HG02610 (cell line): ENCODE measurements around the gene GCA.

ENCODE experiments used
- ATAC-seq: cut with Tn5 transposase; IDR thresholded peaks from one replicate; pipeline ENCODE4 v1.9.1; 2021; ENCODE audit warnings: mild to moderate bottlenecking, moderate library complexity; ENCODE audit not compliant: unreplicated experiment

Gene GCA, protein sequence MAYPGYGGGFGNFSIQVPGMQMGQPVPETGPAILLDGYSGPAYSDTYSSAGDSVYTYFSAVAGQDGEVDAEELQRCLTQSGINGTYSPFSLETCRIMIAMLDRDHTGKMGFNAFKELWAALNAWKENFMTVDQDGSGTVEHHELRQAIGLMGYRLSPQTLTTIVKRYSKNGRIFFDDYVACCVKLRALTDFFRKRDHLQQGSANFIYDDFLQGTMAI

GRCh38 chr2:162343824-162344616 lies at the start of gene GCA:
Gene GCA, plus strand, starts transcription at chr2:162344132. Its CDS starts 117 bp downstream, at chr2:162344249.
- peak; percentile 99 for ATAC-seq

DNA sequence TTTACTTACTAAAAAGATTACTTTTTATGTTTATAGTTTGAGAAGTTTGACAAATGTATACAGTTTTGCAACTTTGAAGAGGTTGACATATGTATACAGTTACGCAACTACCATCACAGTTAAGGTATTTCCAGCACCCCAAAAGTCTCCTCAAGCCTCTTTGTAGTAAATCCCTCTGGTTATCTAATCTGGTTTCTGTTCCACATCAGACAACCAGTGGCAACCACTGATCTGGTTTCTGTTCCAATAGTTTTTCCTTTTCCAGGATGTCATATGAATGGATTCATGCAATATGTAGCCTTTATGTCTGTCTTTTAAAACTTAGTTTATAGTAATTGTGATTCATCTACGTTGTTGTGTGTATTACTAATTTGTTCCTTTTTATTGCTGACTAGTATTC lies 48.9 kb upstream of the GCA start:
- ATAC-seq, result no peak

GRCh38 chr2:162297925-162298552 lies 45.9 kb upstream of the GCA start:
- ATAC-seq, result peak; percentile 53

- no peak for ATAC-seq
Observed at GRCh38 chr2:162298669-162299335, 45.1 kb upstream of the GCA start.

DNA sequence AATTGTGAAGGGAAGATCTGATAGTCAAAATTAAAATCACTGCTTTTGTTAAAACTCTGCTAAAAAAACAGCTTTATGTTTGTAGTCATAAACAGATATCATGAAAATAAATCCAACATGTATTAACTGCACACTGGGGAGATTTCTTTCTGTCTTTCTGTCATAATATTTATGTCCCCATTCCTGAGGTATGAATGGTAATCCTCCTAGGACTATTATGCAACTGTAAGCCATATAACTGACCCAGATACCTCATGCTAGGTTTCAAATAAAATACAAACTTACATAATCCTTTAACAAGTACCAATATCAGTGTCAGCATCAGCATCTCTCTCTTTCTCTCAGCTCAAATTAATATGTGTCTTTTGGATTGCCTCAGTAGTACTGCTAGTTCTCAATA lies 43.7 kb upstream of the GCA start:
- ATAC-seq, result no peak

- ATAC-seq, result peak; percentile 64
Observed at GRCh38 chr2:162301151-162301804, 42.7 kb upstream of the GCA start.

- no peak for ATAC-seq
Observed at GRCh38 chr2:162301877-162302276, 42.1 kb upstream of the GCA start.

DNA sequence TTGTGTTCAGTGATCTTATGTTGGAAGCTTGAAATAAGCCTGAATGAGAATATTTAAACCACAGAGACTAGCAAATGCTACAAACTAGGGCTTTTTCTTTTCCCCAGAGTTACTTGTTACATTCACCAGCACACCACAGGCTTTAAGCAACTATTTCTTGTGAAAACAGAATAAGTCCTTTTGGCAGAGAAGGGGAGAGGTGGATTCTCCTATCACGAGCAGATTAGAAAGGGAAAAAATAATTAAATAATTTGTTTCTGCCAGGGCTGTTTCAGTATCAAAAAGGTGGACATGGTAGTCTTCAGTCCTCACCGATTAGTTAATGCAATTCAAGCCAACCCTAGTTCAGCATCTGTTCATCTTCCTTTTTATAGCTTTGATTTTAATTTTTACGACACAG lies 38.0 kb upstream of the GCA start:
- no peak for ATAC-seq

DNA sequence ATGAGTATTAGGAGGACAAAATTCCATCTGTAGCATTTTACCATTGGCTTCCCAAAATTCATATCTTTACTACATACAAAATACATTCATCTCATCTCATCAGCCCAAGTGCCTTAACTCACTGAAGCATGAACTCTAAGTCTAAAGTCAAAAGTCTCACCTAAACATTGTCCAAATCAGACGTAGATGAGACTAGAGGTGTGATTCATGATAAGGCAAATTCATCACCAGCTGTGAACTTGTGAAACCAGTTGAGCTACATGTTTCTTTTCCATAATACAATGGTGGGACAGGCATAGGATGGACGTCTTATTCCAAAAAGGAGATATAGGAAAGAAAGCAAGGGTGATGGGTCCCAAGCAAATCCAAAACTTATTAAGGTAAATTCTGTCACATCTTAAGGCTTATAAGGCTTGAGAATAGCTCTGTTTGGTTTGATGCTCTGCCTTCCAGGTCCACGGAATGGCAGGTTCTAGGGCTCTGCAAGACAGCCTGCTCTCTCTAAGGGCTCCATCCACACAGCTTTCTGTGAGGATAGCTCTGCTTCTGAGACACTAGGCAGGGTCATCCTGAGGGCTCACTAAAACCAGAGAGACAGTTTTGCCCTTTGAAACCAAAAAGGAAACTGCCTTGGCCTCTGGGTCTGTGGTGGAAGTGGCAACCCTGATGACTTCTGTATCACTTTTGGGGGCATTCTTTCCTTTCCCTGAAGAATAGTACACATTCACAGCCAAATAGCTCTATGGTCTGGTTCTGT lies 35.0 kb upstream of the GCA start:
- peak; percentile 54 for ATAC-seq

- no peak for ATAC-seq
Observed at GRCh38 chr2:162312853-162313252, 31.1 kb upstream of the GCA start.

GRCh38 chr2:162315938-162316337 lies 28.0 kb upstream of the GCA start:
- ATAC-seq, result no peak

DNA sequence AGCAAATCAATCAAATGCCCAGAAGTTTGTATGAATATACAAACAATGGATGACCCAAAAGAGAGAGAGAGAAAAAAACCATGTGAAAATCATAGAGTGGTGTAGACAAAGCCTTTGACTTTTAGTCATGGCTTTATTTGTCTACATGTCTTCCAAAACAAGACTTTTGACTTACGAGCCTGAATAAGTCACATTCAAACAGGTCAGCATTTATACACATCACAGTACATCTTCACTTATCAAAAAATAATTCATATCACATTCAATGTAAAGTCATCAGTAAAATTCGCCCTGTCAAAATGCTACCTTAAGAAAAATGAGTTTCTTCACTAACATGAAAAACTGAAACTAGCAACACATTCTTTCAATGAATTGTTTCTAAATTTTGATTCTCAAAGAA lies 27.3 kb upstream of the GCA start:
- ATAC-seq, result no peak

- ATAC-seq, result no peak
Observed at GRCh38 chr2:162317058-162317742, 26.7 kb upstream of the GCA start.

GRCh38 chr2:162317861-162318327 lies 26.0 kb upstream of the GCA start:
- peak; percentile 0 for ATAC-seq

DNA sequence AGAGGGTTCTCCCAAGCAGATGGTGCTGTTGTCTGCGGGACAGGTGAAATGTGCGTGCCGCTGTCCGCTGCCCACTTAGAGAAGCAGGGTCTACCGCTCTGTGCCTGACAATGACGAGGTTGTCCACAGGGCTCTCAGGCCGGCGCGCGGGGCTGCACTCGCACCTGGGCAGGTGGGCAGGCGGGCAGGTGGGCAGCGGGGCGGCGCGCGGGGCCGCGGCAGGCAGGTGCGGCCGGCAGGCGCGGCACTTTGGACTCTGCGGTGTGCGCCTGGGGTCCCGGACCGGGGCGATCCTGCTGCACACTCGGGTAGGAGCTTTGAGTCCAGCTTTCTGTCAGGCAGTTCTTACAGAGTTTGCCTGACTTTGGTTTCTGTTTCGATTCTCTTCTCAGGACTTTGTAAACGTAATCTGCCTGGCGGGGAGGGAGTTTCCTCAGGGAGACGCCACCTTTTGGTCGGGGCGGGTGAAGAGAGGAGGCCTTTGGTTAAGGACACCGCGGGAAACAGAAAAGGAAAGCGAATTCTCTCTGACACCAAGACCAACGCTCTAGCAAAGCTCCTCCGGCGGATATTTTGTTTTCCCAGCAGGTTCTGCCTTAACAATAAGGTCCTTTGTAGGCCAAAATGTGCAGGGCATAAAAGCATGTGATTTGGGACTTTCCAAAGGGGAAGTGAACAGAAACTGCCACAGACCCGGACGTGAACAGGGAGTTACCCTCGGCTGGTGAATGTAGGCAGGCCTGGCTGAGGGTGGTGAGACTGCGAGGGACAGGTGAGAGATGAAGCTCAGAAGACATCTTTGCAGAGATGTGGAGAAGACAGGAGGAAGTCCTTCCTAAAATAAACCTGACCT lies 25.4 kb upstream of the GCA start, which contains the start of gene IFIH1:
IFIH1 (minus strand) TSS at position 357 of the 853 bp plus-strand sequence. CDS start 377 bp downstream, outside the sequence.
- peak; percentile 86 for ATAC-seq

DNA sequence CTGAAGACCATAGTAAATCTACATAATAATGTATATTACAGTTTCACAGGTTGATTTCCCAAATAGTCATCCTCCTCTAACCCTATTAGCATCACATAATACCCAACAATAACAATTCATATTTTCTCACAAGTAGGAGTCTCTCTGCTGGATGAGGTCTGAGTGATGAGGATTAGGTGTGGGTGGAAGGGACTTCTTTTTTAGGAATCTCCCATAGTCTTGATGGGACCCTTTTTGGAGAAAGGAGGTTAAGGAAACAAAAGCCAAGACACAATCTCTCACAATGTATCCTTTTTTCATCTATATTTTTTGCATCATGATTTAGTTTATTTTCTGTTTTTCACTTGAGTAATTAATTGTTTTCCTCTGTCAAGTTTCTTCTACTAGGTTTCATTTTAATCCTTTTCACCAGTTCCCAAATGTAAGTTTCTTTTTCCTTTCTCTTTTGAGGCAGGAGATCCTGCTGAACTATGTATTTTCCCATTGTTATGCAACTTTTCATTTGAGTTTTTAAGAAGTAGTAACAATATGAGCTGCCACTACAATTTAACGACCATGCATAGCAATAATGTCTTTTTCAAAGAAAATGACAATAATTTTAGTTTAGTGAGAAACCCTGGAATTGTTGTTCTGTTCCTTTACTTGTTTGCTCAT lies 22.9 kb upstream of the GCA start:
- ATAC-seq, result no peak

- ATAC-seq, result no peak
Observed at GRCh38 chr2:162324953-162325352, 19.0 kb upstream of the GCA start.
